ENCODE results near the gene STYXL2.
A peak's percentile ranks its signal among the peaks of the same experiment; 100 is the strongest.

The STYXL2 gene

DNA sequence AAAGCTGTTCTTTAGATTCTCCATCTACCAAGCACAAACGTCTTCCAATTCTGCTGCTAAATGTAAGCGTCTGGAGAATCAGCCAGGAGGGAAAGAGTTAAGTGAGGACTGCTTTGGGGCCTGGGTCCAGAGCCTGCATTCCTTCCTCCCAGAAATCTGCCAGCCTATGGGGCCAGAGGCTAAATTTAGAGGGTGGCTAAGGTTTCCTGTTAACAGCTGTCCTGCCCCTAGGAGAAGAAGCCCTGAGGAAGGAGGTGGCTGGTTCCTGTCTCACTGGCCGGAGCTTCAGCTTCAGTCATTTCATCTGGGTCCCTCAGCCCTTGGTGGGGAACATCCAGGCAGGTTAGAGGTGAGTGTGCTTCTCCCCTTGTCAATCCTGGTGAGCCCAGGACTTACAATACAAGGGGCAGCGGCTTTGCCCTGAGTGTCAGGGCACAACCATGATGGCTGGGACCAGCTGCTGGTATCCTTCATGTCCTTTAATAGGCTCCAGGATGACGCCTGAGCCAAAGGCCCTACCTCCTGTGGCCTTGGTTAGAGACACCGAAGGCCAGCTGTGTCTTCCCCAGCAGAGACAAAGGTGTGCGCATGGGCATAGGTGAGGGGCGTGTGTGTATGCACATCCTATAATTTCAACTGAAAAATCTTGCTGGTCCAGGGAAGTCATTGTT, at the start of gene STYXL2:
STYXL2 (plus strand) TSS at position 230 of the 671 bp plus-strand sequence. CDS start 775 bp downstream, outside the sequence.
- TF ChIP-seq TEAD4 (IDR thresholded peaks at IDR 0.05) (no peak), YY1 (IDR thresholded peaks at IDR 0.05; ENCODE audit: low read depth) (no peak), REST (IDR thresholded peaks at IDR 0.05; ENCODE audit: low read depth) (no peak), RAD21 (IDR thresholded peaks at IDR 0.05; ENCODE audit: low read depth) (no peak), TCF12 (IDR thresholded peaks at IDR 0.05; ENCODE audit: low read depth) (no peak), EP300 (IDR thresholded peaks at IDR 0.05; ENCODE audit: borderline replicate concordance) (no peak), USF1 (IDR thresholded peaks at IDR 0.05) (no peak)
- TF ChIP-seq, protein P1, sequence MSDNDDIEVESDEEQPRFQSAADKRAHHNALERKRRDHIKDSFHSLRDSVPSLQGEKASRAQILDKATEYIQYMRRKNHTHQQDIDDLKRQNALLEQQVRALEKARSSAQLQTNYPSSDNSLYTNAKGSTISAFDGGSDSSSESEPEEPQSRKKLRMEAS (IDR thresholded peaks at IDR 0.05), result no peak

- TF ChIP-seq EGR1 (IDR thresholded peaks at IDR 0.05), result no peak
- TF ChIP-seq RAD21 (IDR thresholded peaks at IDR 0.05; ENCODE audit: low read depth), result no peak
- no peak for TF ChIP-seq EP300 (IDR thresholded peaks at IDR 0.05; ENCODE audit: borderline replicate concordance)
- no peak for TF ChIP-seq TEAD4 (IDR thresholded peaks at IDR 0.05)
- TF ChIP-seq YY1 (IDR thresholded peaks at IDR 0.05; ENCODE audit: low read depth), result no peak
- TF ChIP-seq, protein P1 (IDR thresholded peaks at IDR 0.05), result no peak
- no peak for TF ChIP-seq TCF12 (IDR thresholded peaks at IDR 0.05; ENCODE audit: low read depth)
- TF ChIP-seq ZBTB7A (IDR thresholded peaks at IDR 0.05; ENCODE audit: low read depth), result no peak
- TF ChIP-seq TAF1 (IDR thresholded peaks at IDR 0.05; ENCODE audit: low read depth), result no peak
- no peak for TF ChIP-seq NFIC (IDR thresholded peaks at IDR 0.05)
- no peak for TF ChIP-seq CEBPB (IDR thresholded peaks at IDR 0.05)
- TF ChIP-seq USF1 (IDR thresholded peaks at IDR 0.05), result no peak
- TF ChIP-seq CREB1 (IDR thresholded peaks at IDR 0.05; ENCODE audit: low read depth), result no peak
- TF ChIP-seq REST (IDR thresholded peaks at IDR 0.05; ENCODE audit: low read depth), result no peak
- no peak for TF ChIP-seq FOXM1 (IDR thresholded peaks at IDR 0.05; ENCODE audit: borderline replicate concordance, low read depth)
These were observed 42.0 kb upstream of the STYXL2 start for GRCh38 chr1:167051907-167052306.

- TF ChIP-seq EP300 (IDR thresholded peaks at IDR 0.05; ENCODE audit: borderline replicate concordance) (no peak), YY1 (IDR thresholded peaks at IDR 0.05; ENCODE audit: low read depth) (no peak), FOXM1 (IDR thresholded peaks at IDR 0.05; ENCODE audit: borderline replicate concordance, low read depth) (no peak), NFIC (IDR thresholded peaks at IDR 0.05) (no peak), RAD21 (IDR thresholded peaks at IDR 0.05; ENCODE audit: low read depth) (peak; percentile 33)
These were observed 41.5 kb upstream of the STYXL2 start for GRCh38 chr1:167052389-167052788.

- TF ChIP-seq TAF1 (IDR thresholded peaks at IDR 0.05; ENCODE audit: low read depth) (no peak), EGR1 (IDR thresholded peaks at IDR 0.05) (no peak), FOXM1 (IDR thresholded peaks at IDR 0.05; ENCODE audit: borderline replicate concordance, low read depth) (no peak), TEAD4 (IDR thresholded peaks at IDR 0.05) (no peak), USF1 (IDR thresholded peaks at IDR 0.05) (no peak), CREB1 (IDR thresholded peaks at IDR 0.05; ENCODE audit: low read depth) (no peak)
These were observed 39.3 kb upstream of the STYXL2 start for GRCh38 chr1:167054531-167054930.

DNA sequence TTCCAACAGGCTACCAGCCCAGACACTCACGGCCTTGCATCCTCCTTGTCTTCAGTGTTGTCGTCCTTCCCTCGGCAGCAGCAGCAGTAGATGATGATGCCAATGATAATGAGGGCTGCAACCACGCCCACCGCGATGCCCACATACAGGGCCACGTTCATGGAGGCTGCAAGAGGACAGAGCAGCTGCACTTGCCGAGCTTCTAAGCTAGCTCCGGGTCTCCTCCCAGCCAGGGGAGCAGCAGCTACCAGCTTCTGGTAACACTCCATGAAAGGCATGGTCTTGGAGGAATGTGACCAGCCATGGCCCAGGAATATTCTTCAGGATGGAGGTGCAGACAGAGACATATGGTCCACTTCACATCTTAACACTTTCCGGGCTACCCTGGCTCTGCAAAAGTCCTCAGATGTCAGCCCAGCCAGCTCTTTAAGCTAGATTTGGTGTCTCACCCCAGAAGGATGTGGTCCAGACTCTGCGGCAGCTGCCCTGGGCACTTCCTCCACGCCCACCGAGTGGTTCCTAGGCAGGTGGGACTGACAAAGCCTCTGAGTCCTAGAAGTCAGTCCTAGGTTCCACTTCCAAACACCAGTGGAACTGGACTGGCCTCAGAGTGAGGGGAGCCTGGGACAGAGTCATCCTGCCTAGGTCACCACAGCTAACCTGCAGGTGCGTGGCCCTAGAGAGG, 38.8 kb upstream of the STYXL2 start:
- TF ChIP-seq EP300 (IDR thresholded peaks at IDR 0.05; ENCODE audit: borderline replicate concordance) (no peak), TAF1 (IDR thresholded peaks at IDR 0.05; ENCODE audit: low read depth) (no peak), USF1 (IDR thresholded peaks at IDR 0.05) (no peak), TCF12 (IDR thresholded peaks at IDR 0.05; ENCODE audit: low read depth) (no peak), EGR1 (IDR thresholded peaks at IDR 0.05) (no peak), REST (IDR thresholded peaks at IDR 0.05; ENCODE audit: low read depth) (no peak), RAD21 (IDR thresholded peaks at IDR 0.05; ENCODE audit: low read depth) (no peak), ZBTB7A (IDR thresholded peaks at IDR 0.05; ENCODE audit: low read depth) (no peak), YY1 (IDR thresholded peaks at IDR 0.05; ENCODE audit: low read depth) (no peak), CEBPB (IDR thresholded peaks at IDR 0.05) (no peak), FOXM1 (IDR thresholded peaks at IDR 0.05; ENCODE audit: borderline replicate concordance, low read depth) (no peak)
